ENCODE data around the gene INPP5A.

INPP5A gene

DNA sequence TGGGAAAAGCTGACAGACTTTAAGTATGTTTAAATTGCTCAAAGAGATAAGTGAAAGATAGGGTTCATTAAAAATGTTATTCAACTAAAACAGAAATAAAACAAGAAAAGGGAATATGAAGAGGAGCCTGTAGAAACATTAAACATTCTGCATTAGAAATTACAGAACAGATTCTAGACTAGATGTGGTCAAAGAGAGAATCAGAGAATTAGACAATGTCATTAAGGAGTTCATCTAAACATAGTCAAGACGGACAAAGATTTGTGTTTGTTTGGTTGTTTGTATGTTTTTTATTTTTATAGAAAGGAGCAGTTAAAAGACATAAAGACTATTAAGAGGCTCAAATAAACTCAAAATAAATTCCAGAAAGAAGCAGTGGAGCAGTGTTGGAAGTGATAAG is 168.4 kb downstream of the INPP5A start:
- Histone ChIP-seq H3K9ac (ENCODE audit: low read length) (no peak overlapping the region), H3K27me3 (ENCODE audit: control insufficient read depth, insufficient read depth, low read length) (no peaks in the 10 kb centered on the region), H3K4me3 (ENCODE audit: low read depth, low read length) (no peak overlapping the region), H3K4me1 (ENCODE audit: control insufficient read depth, insufficient read depth, low read length) (peaks cover 5% of the 10 kb centered on the region; the same call in 1 of the 2 replicates), H3K9me3 (ENCODE audit: control insufficient read depth, insufficient read depth, low read depth, low read length) (peaks cover 25% of the 10 kb centered on the region), H3K27ac (ENCODE audit: low read depth, low read length) (no peak overlapping the region), H3K36me3 (ENCODE audit: control insufficient read depth, insufficient read depth, low read length) (no peaks in the 10 kb centered on the region)

DNA sequence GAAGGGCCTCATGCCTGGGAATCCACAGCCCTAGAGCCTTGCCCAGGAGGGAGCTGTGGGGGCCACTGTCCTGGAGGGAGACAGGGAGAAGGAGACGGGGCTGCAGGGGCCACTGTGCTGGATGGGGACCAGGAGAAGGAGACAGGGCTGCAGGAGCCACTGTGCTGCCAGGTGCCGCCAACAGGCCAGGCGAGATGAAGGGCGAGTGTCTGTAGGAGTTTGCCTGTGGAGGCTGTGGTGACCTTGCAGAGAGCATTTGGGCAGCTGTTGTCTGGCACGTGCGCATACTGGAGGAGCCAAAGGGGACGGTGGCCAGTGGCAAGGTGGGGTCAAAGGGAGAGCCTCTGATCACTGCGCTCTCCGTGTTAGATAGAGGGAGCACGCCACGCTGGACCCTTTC is 169.1 kb downstream of the INPP5A start:
- Histone ChIP-seq H3K27ac (ENCODE audit: low read depth, low read length) (no peak overlapping the region), H3K9ac (ENCODE audit: low read length) (no peak overlapping the region), H3K4me3 (ENCODE audit: low read depth, low read length) (no peak overlapping the region), H3K27me3 (ENCODE audit: control insufficient read depth, insufficient read depth, low read length) (no peaks in the 10 kb centered on the region), H3K9me3 (ENCODE audit: control insufficient read depth, insufficient read depth, low read depth, low read length) (peaks cover 25% of the 10 kb centered on the region), H3K4me1 (ENCODE audit: control insufficient read depth, insufficient read depth, low read length) (peaks cover 5% of the 10 kb centered on the region; the same call in 1 of the 2 replicates), H3K36me3 (ENCODE audit: control insufficient read depth, insufficient read depth, low read length) (no peaks in the 10 kb centered on the region)

DNA sequence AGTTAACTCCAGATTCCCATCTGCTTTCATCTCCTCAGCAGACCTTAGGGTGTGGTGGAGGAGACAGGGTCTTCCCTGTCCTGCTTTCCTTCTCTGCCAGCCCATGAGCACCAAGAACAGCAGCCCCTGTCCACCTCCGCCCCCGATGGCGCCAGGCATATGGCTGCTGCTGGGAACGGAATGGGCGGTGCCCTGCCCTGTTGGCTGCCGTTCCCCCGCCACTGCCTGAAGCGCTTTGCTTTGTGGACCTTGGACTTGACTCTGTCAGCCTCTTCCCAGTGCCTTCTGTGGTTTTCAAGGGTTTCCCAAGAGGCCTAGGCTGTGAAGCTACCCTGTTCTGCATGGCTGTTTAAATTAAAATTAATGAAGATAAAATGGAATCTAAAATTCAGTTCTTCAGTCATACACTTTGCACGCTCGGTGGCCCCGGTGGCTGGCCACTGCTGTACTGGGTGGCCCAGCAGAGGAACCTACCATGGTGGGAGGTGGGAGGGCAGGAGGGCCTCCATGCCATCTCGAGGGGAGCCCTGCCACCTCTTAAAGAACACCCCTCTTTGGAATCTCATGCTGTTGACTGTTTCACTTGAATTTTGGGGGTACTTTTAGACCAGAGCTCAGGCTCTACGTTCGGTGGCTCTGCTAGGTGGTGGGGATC is 169.7 kb downstream of the INPP5A start:
- no peak overlapping the region for H3K9ac ChIP-seq (ENCODE audit: low read length)
- peaks cover 25% of the 10 kb centered on the region for H3K9me3 ChIP-seq (ENCODE audit: control insufficient read depth, insufficient read depth, low read depth, low read length)
- peaks cover 5% of the 10 kb centered on the region; the same call in 1 of the 2 replicates for H3K4me1 ChIP-seq (ENCODE audit: control insufficient read depth, insufficient read depth, low read length)
- no peak overlapping the region for H3K27ac ChIP-seq (ENCODE audit: low read depth, low read length)
- H3K36me3 ChIP-seq (ENCODE audit: control insufficient read depth, insufficient read depth, low read length): no peaks in the 10 kb centered on the region
- H3K27me3 ChIP-seq (ENCODE audit: control insufficient read depth, insufficient read depth, low read length): no peaks in the 10 kb centered on the region
- H3K4me3 ChIP-seq (ENCODE audit: low read depth, low read length): no peak overlapping the region

DNA sequence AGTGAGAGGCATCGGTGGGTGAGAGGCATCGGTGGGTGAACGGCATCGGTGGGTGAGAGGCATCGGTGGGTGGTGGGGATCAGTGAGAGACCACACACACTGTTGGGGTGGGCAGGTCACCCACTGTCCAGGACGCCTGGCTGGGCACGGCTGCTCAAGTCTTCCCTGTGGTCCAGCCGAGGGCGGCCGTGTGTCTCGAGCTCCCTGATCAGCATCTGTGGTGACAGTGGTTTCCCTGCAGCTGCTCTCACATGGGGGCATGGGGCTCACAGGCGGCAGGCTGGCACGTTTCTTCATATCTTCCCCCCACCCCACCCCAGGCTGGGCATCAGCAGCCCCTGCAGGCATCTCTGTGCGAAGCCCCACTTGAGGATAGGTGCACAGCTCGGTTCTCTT is 170.2 kb downstream of the INPP5A start:
- Histone ChIP-seq H3K4me3 (ENCODE audit: low read depth, low read length) (no peak overlapping the region), H3K9me3 (ENCODE audit: control insufficient read depth, insufficient read depth, low read depth, low read length) (peaks cover 25% of the 10 kb centered on the region), H3K27ac (ENCODE audit: low read depth, low read length) (no peak overlapping the region), H3K4me1 (ENCODE audit: control insufficient read depth, insufficient read depth, low read length) (peaks cover 5% of the 10 kb centered on the region; the same call in 1 of the 2 replicates), H3K27me3 (ENCODE audit: control insufficient read depth, insufficient read depth, low read length) (no peaks in the 10 kb centered on the region), H3K36me3 (ENCODE audit: control insufficient read depth, insufficient read depth, low read length) (no peaks in the 10 kb centered on the region), H3K9ac (ENCODE audit: low read length) (no peak overlapping the region)

DNA sequence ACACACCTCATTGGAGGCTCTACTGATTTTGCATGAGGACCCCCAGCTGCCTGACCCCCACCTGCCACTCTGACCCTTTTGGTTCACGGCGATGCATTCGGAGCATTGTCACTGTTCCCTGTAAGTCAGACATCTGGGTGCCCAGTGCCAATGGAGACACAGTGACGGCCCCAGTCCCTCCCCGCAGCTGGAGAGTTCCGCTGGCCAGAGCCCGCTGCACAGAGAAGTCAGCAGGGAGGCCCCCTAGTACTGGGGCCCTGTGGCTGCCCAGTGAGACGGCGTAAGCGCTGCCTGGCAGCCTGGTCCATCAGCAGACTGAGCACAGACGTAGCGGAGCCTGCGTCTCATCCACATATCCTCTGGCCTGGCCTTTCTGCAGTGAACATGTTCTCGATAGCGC is 170.9 kb downstream of the INPP5A start:
- Histone ChIP-seq H3K4me1 (ENCODE audit: control insufficient read depth, insufficient read depth, low read length) (peaks cover 5% of the 10 kb centered on the region; the same call in 1 of the 2 replicates), H3K9ac (ENCODE audit: low read length) (no peak overlapping the region), H3K4me3 (ENCODE audit: low read depth, low read length) (no peak overlapping the region), H3K36me3 (ENCODE audit: control insufficient read depth, insufficient read depth, low read length) (no peaks in the 10 kb centered on the region), H3K9me3 (ENCODE audit: control insufficient read depth, insufficient read depth, low read depth, low read length) (peaks cover 25% of the 10 kb centered on the region), H3K27me3 (ENCODE audit: control insufficient read depth, insufficient read depth, low read length) (no peaks in the 10 kb centered on the region), H3K27ac (ENCODE audit: low read depth, low read length) (no peak overlapping the region)

DNA sequence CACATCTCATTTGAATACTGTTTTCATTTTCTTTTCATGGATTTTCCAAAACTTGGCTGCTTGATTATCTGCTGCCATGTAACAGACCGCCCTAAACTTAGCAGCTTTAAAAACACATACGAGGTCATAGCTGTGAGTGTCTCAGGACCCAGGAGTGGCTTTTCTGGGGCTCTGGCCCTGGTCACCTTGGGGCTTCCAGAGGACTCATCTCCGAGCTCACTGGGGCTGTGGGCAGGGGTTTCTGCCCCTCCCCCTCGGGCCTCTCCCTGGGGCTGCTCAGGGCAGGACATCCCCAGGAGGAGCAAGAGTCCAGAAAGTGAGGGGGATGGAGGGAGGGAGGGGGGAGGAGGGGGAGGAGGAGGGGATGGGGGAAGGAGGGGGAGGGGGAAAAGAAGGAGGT is 171.3 kb downstream of the INPP5A start:
- peaks cover 24% of the 10 kb centered on the region for H3K9me3 ChIP-seq (ENCODE audit: control insufficient read depth, insufficient read depth, low read depth, low read length)
- no peak overlapping the region for H3K9ac ChIP-seq (ENCODE audit: low read length)
- peaks cover 10% of the 10 kb centered on the region; the same call in 1 of the 2 replicates for H3K4me1 ChIP-seq (ENCODE audit: control insufficient read depth, insufficient read depth, low read length)
- H3K27me3 ChIP-seq (ENCODE audit: control insufficient read depth, insufficient read depth, low read length): no peaks in the 10 kb centered on the region
- H3K36me3 ChIP-seq (ENCODE audit: control insufficient read depth, insufficient read depth, low read length): no peaks in the 10 kb centered on the region
- H3K4me3 ChIP-seq (ENCODE audit: low read depth, low read length): no peak overlapping the region
- no peak overlapping the region for H3K27ac ChIP-seq (ENCODE audit: low read depth, low read length)

DNA sequence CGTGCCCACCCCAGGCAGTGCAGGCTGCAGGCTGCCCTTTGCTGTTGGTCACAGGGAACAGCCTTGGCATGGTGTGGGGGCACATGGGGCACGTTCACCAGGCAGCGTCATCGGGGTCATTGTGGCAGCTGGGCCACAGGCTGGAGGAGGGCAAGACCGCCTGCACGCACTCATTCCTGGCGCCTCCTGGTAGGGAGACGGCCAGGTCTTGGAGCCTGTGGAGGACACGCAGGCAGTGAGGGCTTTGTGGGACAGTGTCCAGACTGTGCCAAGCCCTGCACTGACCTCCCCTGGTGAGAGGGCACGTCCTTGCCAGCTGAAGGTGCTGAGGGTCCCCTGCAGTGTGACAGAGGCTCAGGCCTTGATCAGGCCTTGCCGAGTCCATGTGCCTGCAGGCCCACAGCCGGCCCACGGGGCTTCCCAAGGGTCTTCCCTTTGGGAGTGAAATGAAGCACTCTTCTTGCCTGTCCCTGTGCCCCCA is 171.9 kb downstream of the INPP5A start:
- H3K9ac ChIP-seq (ENCODE audit: low read length): no peak overlapping the region
- H3K4me3 ChIP-seq (ENCODE audit: low read depth, low read length): no peak overlapping the region
- peaks cover 16% of the 10 kb centered on the region for H3K4me1 ChIP-seq (ENCODE audit: control insufficient read depth, insufficient read depth, low read length)
- peaks cover 20% of the 10 kb centered on the region for H3K9me3 ChIP-seq (ENCODE audit: control insufficient read depth, insufficient read depth, low read depth, low read length)
- H3K27ac ChIP-seq (ENCODE audit: low read depth, low read length): no peak overlapping the region
- H3K27me3 ChIP-seq (ENCODE audit: control insufficient read depth, insufficient read depth, low read length): no peaks in the 10 kb centered on the region
- H3K36me3 ChIP-seq (ENCODE audit: control insufficient read depth, insufficient read depth, low read length): no peaks in the 10 kb centered on the region

DNA sequence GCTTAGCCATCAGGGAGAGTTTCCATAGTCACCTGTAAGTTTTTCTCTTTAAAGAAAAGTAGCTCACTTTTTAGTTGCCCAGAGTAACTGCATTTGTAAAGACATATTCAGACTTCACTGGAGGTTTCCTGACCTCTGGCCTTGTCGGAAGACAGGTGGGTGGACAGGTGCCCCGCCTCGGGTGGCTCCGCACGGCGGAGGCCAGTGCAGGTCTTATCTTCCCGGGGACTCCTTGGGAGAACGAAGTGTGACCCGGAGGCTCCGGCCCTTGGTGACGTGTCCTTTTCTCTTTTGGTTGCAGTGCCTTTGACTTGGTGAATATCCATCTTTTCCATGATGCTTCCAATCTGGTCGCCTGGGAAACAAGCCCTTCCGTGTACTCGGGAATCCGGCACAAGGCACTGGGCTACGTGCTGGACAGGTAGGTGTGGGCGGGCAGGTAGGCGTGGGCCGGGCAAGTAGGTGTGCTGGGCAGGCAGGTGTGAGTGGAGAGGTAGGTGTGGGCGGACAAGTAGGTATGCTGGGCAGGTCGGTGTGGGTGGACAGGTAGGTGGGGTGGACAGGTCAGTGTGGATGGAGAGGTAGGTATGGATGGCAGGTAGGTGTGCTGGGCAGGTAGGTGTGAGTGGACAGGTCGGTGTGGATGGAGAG is 172.6 kb downstream of the INPP5A start:
- no peaks in the 10 kb centered on the region for H3K36me3 ChIP-seq (ENCODE audit: control insufficient read depth, insufficient read depth, low read length)
- no peak overlapping the region for H3K27ac ChIP-seq (ENCODE audit: low read depth, low read length)
- H3K9ac ChIP-seq (ENCODE audit: low read length): no peak overlapping the region
- H3K4me3 ChIP-seq (ENCODE audit: low read depth, low read length): no peak overlapping the region
- H3K27me3 ChIP-seq (ENCODE audit: control insufficient read depth, insufficient read depth, low read length): no peaks in the 10 kb centered on the region
- peaks cover 17% of the 10 kb centered on the region for H3K9me3 ChIP-seq (ENCODE audit: control insufficient read depth, insufficient read depth, low read depth, low read length)
- peaks cover 22% of the 10 kb centered on the region for H3K4me1 ChIP-seq (ENCODE audit: control insufficient read depth, insufficient read depth, low read length)

DNA sequence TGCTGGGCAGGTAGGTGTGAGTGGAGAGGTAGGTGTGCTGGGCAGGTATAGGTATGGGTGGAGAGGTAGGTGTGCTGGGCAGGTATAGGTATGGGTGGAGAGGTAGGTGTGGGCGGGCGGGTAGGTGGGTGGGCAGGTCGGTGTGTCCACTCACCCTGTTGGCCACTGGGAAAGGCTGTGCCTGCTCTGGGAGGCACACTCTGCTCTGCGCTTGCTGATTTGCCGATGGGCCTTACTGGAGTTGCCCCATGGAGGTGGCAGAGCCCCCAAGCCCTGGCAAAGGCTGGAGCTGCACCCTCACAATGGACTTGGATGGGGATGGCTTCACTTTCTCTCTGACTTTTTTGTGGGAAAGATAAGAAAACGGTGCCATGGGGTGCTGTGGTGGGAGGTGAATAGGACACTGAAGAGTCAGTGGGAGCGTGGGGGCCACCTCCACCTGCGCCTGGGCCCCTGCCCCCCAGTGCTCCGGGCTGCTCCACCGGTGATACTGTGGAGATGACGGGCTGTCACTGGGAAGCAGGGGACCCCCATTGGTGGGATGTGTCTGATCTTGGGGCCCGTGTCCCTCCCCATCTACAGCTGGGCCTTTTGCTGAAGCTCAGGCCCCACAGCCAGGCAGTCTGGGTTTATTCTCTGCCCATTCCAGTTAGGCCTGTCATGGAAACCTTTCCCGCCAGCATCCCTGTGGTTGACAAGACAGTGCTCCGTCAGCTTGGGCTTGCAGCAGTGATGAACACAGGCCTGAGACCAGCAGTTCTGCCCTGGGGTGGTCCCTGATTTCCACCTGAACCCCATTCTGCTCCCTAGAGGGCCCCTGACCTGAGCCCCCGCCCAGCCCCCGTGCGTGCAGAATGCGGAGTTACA is 173.4 kb downstream of the INPP5A start:
- Histone ChIP-seq H3K4me1 (ENCODE audit: control insufficient read depth, insufficient read depth, low read length) (peaks cover 28% of the 10 kb centered on the region), H3K27me3 (ENCODE audit: control insufficient read depth, insufficient read depth, low read length) (no peaks in the 10 kb centered on the region), H3K4me3 (ENCODE audit: low read depth, low read length) (no peak overlapping the region), H3K9me3 (ENCODE audit: control insufficient read depth, insufficient read depth, low read depth, low read length) (peaks cover 8% of the 10 kb centered on the region), H3K27ac (ENCODE audit: low read depth, low read length) (no peak overlapping the region), H3K9ac (ENCODE audit: low read length) (no peak overlapping the region), H3K36me3 (ENCODE audit: control insufficient read depth, insufficient read depth, low read length) (no peaks in the 10 kb centered on the region)

DNA sequence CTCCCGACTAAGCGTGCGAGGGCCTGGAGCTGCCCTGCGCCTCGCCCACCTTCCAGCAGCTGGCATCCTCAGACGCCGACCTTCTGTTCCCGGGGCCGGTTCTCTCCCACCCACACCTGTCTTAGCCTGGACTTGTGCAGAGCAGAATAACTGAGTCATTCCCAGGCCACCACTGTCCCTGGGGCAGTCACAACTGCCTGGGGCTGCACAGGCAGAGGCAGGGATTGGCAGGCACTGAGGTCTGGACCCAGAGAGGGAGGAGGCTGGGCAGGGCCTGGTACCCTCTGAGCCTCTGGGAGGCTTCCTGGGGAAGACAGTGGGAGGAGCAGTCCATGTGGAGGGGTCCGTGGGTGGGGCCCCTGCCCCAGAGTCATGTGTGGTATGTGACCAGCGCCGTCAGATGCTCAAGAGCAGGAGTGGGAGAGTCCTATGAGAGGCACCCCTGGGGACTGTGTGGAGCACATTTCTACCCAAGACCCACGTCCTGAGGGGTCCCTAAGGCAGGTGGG is 174.1 kb downstream of the INPP5A start:
- H3K36me3 ChIP-seq (ENCODE audit: control insufficient read depth, insufficient read depth, low read length): no peaks in the 10 kb centered on the region

More for the DNA sequence above, 174.1 kb downstream of the INPP5A start:
- H3K27me3 ChIP-seq (ENCODE audit: control insufficient read depth, insufficient read depth, low read length): no peaks in the 10 kb centered on the region
- H3K9me3 ChIP-seq (ENCODE audit: control insufficient read depth, insufficient read depth, low read depth, low read length): peaks cover 4% of the 10 kb centered on the region
- H3K27ac ChIP-seq (ENCODE audit: low read depth, low read length): no peak overlapping the region
- no peak overlapping the region for H3K9ac ChIP-seq (ENCODE audit: low read length)
- H3K4me3 ChIP-seq (ENCODE audit: low read depth, low read length): no peak overlapping the region
- peaks cover 28% of the 10 kb centered on the region for H3K4me1 ChIP-seq (ENCODE audit: control insufficient read depth, insufficient read depth, low read length)

All from HUES6 (cell line).